ENCODE measurements around the gene MYL6.
"Not testable (repeated sequence)": the region's sequence is repeated elsewhere in the genome, so short reads cannot be mapped to it uniquely, and the experiment has no call there.

GRCh38 chr12:56117082-56117706, 41.0 kb upstream of the MYL6 start:
- not testable (repeated sequence) for TF ChIP-seq CTCF (IDR thresholded peaks at IDR 0.05); POLR2A (IDR thresholded peaks at IDR 0.05); POLR2AphosphoS5 (IDR thresholded peaks at IDR 0.05); EP300 (IDR thresholded peaks at IDR 0.05; ENCODE audit: low read depth)
